22Rv1 (cell line): ENCODE results near the gene PDIA5.

Experiments used
- H3K27ac ChIP-seq: fragments of 450-650 bp; 2 replicates; pipeline ENCODE4 v1.5.1; 2017
- CTCF ChIP-seq: fragments of 450-650 bp; IDR thresholded peaks from 2 replicates; pipeline ENCODE4 v1.5.1; 2017; ENCODE audit warnings: mild to moderate bottlenecking
- ZFX ChIP-seq: fragments of 450-650 bp; IDR thresholded peaks from 2 replicates; pipeline ENCODE4 v1.6.1; 2017; ENCODE audit warnings: antibody characterized with exemption, borderline replicate concordance

PDIA5 gene

GRCh38 chr3:123141276-123141675, 74.5 kb downstream of the PDIA5 start:
- TF ChIP-seq ZFX (no peak), CTCF (no peak)
- H3K27ac ChIP-seq: no peak overlapping the region

GRCh38 chr3:123143669-123144411, 77.0 kb downstream of the PDIA5 start:
- no peak for TF ChIP-seq ZFX
- TF ChIP-seq CTCF: no peak
- H3K27ac ChIP-seq: peak overlapping the region; percentile 13; the same call in 1 of the 2 replicates

GRCh38 chr3:123147754-123148535, 81.1 kb downstream of the PDIA5 start:
- TF ChIP-seq ZFX (no peak), CTCF (no peak)
- no peak overlapping the region for H3K27ac ChIP-seq

- no peak overlapping the region for H3K27ac ChIP-seq
- TF ChIP-seq ZFX: no peak
- no peak for TF ChIP-seq CTCF
Observed at GRCh38 chr3:123148772-123149171, 81.9 kb downstream of the PDIA5 start.

GRCh38 chr3:123149525-123149924, 82.7 kb downstream of the PDIA5 start:
- no peak overlapping the region for H3K27ac ChIP-seq
- TF ChIP-seq CTCF (no peak), ZFX (no peak)

GRCh38 chr3:123150449-123151215, 83.8 kb downstream of the PDIA5 start:
- TF ChIP-seq ZFX: no peak
- TF ChIP-seq CTCF: no peak
- H3K27ac ChIP-seq: no peak overlapping the region
